AG08395 (cell line): Measurements from ENCODE around the gene SNX8.
"Not testable (repeated sequence)": the region's sequence is repeated elsewhere in the genome, so short reads cannot be mapped to it uniquely, and the experiment has no call there.

Source experiments
- DNase-seq: peaks from one replicate; pipeline ENCODE4 v3.0.0; 2012; ENCODE audit warnings: mixed read lengths, low spot score

The SNX8 gene

DNA sequence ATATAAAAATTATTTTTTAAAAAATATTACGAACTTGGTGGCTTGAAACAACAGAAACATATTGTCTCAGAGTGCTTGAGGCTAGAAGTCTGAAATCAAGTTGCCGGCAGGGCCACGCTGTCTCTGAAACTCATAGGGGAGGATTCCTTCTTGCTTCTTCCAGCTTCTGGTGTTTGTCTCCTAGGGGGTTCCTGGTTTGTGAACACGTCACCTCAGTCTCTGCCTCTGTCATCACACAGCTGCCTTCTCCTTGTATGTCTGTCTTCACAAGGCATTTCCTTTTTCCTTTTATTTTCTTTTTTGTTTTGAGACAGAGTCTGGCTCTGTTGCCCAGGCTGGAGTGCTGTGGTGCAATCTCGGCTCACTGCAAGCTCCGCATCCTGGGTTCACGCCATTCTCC, 12.7 kb upstream of the SNX8 start:
- DNase-seq: no peak

DNA sequence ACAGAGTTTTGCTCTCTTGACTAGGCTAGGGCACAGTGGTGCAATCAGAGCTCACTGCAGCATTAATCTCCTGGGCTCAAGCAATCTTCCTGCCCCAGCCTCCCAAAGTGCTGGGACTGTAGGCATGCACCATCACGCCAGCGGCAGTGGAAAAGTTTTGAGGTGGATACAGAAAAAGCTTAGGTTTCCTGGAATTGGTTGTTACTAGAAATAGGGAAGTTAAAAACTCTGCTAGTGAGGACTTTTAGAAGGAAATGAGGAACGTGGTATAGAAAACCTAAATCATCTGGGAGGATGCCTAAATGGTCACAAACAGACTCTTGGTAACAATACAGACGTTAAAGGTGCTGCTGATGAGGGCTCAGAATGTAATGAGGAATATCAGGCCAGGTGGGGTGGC, 10.9 kb upstream of the SNX8 start:
- no peak for DNase-seq

DNA sequence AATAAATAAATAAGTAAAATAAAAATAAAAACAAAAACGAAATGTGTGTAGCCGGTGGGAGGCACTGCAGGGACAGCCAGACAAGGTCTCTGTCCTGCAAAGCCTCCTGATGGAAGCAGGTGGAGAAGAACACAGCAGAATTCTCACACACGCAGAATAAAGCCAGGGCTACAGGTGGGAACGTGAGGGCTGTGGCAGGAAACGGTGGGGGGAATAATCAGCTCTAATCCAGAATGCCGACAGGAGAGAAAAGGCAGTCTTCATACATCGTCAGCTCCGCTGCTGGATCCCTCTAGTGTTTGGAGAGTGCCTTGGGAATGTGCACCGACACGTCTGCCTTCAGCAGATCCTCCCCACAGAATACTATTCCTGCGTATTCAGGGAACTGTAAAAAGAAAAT, 6.8 kb upstream of the SNX8 start:
- DNase-seq: no peak

DNA sequence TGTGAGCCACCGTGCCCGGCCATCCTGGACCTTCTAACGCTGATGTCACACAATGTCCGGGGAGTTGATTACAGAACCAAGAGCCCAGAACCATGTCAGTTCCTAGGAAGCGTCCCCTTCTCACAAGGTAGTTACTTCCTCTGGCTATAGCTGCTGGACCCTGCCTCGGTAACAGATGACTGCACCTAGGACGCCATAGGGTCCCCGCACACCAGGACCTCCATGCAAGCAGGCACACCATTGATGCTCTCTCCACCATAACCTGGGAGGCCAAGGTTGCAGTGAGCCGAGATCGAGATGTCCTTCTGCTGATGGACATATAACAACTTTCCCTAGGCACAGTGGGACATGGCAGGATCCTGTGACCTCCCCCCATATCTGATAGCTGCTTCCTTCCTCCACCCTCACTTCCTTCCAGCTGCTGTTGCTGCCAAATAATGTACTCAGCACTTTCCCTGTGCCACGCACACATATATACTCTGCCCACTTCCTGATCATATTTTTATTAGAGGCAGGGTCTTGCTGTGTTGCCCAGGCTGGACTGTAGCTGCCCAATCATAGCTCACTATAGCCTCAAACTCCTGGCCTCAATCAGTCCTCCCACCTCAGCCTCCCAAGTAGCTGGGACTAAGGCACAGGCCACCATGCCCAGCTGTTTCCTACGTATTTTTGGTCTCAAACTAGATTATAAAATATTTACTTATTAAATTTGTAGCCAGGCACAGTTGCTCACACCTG, 3.5 kb upstream of the SNX8 start:
- no peak for DNase-seq

DNA sequence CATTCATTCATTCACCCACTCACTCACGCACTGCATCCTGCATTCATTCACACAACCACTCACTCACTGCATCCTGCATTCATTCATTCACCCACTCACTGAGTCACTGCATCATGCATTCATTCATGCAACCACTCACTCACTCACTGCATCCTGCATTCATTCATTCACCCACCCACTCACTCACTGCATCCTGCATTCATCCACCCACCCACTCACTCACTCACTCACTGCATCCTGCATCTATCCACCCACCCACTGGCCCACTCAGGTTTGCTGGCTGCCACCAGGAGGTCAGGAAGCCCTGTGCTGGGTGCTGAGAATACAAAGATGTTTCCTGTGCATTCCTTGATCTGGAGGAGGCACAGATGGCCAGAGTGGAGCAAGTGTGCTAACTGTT, 2.3 kb upstream of the SNX8 start:
- no peak for DNase-seq

DNA sequence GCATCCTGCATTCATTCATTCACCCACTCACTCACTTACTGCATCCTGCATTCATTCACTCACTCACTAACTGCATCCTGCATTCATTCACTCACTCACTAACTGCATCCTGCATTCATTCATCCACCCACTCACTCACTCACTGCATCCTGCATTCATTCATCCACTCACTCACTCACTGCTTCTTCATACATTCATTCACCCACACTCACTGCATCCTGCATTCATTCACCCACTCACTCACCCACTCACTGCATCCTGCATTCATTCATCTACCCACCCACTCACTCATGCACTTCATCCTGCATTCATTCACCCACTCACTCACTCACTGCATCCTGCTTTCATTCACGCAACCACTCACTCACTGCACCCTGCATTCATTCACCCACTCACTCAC, 1.5 kb upstream of the SNX8 start:
- DNase-seq: no peak

DNA sequence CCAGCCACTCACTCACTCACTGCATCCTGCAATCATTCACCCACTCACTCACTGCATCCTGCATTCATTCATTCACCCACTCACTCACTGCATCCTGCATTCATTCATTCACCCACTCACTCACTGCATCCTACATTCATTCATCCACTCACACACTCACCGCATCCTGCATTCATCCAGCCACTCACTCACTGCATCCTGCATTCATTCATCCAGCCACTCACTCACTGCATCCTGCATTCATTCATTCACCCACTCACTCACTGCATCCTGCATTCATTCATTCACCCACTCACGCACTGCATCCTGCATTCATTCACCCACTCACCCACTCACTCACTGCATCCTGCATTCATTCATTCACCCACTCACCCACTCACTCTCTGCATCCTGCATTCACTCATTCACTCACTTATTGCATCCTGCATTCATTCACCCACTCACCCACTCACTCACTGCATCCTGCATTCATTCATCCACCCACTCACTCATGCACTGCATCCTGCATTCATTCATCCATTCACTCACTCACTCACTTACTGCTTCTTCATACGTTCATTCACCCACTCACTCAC, 802 bp upstream of the SNX8 start:
- not testable (repeated sequence) for DNase-seq

DNA sequence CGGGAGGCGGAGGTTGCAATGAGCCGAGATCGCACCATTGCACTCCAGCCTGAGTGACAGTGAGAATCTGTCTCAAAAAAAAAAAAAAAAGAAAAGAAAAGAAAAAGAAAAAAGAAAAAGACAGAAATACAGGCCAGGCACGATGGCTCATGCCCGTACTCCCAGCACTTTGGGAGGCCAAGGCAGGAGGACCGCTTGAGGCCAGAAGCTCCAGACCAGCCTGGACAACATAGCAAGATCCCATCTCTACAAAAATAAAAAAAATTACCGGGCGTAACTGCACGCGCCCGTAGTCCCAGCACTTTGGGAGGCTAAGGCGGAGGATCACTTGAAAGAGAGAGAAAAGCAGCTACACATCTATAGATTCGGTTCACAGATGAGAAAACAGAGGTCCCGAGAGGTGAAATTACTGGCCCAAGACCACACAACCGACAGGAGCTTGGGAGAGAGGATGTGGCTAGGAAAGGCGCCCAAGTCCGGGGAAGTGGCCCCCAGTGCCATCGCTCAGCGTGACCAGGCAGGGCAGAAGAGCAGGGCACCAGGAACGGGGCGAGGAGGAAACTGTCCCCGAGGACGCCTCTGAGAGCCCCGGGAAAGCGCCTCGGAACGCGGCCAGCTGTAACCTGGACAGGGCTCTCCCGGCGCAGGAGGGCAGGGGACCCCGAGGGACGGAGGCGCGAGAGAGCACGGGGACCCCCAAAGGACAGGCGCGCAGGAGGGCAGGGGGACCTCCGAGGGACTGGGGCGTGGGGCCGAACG, 612 bp downstream of the SNX8 start:
- peak; percentile 45 for DNase-seq

DNA sequence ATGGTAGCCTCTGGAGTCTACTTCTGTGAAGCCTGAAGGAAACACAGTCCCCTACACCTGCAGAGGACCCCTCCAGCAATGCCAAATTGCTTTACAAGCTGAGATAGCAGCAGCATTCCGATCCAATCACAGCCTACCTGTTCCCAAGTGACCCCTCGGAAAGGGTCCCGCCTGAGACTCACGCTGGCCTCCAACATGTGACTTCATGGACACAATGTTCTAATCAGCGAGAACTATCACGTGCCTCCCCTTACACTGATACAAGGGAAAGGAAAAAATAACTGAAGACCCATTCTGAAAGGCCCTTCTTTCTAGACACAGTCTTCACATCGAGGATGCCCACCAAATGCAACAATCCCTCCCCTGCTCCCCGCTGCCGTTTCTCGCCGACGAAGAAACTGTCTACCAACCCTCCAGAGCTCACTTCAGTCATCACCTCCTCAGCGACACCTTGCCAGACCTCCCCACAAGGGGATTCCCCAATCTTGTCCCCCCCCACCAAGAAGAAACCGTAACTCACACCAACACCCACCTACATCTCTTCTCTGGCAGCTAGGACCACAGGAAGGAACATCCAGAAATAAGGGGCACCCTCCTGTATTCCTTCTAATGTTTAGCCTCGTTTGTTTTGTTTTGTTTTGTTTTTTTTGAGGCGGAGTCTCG, 1.8 kb downstream of the SNX8 start:
- no peak for DNase-seq

DNA sequence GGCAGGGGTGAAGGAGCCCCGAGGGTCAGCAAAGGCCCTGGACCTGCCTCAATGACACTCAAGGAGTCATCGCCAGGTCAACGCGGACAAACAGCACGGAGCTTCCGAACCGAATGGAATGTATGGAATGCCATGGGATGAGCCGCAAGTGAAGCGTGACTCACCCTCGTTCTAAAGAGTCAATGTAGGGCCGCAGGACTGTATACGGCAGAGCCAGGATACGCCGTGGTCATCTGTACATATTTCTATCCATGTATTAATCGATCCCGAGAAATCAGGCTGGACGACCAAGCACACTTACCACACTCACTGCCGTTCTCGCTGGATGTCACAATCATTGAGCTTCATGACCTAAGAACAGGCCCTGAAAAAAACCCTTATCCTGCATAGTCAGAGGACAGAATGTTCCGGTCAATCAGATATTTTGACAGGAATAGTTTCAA, 4.3 kb downstream of the SNX8 start:
- DNase-seq: no peak

DNA sequence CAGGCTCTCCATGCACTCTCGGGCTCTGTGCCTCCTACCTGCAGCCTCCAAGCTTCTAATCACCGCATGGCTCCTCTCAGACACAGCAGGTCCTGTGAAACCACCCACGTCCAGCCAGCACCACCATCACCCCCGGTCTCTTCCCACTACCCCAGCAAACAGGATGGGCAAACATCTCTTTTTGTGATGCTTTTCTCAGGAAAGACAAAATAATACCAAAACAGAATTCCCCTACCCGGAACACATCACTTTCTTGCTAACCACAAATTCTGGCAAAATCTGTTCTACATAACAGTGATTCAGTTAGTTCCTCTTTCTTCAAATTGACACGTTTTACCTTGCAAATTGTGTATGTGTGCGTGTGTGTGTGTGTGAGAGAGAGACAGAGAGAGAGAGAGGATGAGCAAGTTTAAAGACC, 6.5 kb downstream of the SNX8 start:
- no peak for DNase-seq

DNA sequence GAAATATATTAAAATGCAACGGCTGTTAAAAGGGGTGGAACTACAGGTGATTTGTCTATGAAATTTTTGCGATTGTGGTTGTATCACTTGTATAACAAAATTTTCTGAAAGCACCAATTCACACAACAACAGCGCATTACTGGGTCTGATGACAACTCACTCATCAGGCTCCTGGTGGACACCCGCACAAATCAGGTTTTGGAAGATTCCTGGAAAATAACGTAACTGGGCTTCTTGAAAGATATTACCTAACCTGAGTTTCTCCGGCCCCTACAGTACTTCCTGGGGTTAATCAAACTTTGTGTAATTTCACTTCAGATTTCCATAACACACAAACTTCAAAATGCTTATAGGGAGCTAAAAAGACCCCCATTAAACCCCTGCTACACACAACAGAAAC, 7.6 kb downstream of the SNX8 start:
- no peak for DNase-seq

DNA sequence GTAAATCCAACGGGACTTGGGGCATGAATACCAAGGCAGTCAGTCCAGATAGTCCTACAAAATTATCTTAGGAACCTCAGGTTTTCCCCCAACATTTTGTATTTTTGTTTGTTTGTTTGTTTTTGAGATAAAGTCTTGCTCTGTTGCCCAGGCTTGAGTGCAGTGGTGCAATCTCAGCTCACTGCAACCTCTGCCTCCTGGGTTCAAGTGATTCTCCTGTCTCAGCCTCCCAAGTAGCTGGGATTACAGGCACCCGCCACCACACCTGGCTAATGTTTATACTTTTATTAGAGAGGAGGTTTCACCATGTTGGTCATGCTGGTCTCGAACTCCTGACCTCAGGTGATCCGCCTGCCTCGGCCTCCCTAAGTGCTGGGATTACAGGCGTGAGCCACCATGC, 9.0 kb downstream of the SNX8 start:
- not testable (repeated sequence) for DNase-seq

DNA sequence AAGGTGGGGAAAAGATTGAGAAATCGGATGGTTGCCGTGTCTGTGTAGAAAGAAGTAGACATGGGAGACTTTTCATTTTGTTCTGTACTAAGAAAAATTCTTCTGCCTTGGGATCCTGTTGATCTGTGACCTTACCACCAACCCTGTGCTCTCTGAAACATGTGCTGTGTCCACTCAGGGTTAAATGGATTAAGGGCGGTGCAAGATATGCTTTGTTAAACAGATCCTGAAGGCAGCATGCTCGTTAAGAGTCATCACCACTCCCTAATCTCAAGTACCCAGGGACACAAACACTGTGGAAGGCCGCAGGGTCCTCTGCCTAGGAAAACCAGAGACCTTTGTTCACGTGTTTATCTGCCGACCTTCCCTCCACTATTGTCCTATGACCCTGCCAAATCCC, 10.7 kb downstream of the SNX8 start:
- not testable (repeated sequence) for DNase-seq

DNA sequence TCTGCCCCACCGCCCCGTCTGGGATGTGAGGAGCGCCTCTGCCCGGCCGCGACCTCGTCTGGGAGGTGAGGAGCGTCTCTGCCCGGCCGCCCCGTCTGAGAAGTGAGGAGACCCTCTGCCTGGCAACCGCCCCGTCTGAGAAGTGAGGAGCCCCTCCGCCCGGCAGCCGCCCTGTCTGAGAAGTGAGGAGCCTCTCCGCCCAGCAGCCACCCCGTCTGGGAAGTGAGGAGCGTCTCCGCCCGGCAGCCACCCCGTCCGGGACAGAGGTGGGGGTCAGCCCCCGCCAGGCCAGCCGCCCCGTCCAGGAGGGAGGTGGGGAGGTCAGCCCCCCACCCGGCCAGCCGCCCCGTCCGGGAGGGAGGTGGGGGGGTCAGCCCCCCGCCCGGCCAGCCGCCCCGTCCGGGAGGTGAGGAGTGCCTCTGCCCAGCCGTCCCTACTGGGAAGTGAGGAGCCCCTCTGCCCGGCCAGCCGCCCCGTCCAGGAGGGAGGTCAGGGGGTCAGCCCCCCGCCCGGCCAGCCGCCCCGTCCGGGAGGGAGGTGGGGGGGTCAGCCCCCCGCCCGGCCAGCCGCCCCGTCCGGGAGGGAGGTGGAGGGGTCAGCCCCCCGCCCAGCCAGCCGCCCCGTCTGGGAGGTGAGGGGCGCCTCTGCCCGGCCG, 11.4 kb downstream of the SNX8 start:
- not testable (repeated sequence) for DNase-seq

DNA sequence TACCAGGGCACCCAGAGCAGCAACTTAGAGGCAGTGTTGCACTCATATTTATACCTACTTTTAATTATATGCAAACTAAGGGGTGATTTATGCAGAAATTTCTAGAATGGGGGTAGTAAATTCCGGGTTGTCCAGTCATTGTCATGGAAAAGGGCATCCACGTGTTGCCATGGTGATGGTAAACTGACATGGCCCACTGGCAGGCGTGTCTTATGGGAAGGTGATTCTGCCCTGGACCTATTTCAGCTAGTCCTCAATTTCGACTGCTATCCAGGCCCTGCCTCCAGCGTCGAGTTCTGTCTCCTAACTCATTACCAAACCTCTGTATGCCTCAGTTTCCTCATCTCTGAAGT, 12.8 kb downstream of the SNX8 start:
- no peak for DNase-seq

DNA sequence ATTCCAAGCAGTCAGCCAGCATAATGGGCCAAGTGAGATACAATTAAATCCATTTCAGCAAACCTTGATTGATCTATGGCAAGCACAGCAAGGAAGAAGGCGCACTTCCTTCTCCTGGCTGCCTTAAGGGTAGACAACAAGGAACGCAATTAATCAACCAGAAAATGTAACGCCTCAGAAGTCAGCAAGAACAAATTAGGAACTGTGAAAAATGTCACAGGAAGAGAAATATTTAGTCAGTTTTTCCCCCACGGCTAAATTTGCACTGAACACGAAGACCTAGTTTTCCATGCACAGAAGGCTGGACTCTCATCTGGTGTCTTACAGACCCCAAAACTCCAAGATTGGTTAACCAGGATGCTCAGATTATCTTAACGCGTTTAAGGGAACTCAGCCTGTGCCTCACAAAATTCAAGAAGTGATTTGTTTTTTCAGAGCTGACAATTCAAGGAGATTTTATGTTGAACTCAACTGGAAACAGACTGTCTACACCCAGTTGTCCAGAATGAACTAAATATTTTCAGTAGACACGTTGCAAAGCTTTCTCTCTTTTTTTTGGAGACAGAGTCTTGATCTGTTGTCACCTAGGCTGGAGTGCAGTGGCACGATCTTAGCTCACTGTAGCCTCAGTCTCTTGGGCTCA, 14.2 kb downstream of the SNX8 start:
- no peak for DNase-seq

DNA sequence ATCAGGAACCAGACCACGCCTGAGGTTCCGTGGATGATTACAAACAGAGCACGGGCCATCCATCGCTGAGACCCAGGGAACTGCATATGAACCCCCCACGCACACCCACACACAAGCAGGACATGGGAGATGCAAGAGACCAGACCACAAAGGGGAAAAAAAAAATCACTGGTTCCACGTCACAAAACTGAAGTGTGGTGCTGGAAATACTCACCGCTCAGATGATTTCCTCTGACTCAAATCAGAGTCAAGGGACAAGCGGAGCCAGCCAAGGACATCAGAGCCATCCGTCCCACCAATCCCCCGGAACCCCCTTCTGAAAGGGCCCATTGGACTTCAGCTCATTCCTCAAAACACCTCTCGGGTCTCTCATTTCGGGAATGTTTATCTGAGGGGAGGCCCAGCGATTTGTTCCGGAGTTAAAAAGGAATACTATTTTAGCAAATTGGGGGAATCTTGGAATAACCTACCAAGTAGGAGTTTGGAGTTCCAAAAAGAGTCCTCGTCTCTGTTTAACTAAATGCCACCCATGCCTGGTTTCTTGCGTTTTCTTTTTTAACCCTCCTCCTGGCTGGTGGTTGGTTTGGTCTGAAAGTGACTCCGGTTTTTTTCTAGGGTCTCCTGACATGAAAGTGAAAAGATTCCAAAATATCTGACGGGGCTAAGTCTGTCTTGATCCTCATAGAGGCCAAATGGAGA, 15.0 kb downstream of the SNX8 start:
- DNase-seq: peak; percentile 85

DNA sequence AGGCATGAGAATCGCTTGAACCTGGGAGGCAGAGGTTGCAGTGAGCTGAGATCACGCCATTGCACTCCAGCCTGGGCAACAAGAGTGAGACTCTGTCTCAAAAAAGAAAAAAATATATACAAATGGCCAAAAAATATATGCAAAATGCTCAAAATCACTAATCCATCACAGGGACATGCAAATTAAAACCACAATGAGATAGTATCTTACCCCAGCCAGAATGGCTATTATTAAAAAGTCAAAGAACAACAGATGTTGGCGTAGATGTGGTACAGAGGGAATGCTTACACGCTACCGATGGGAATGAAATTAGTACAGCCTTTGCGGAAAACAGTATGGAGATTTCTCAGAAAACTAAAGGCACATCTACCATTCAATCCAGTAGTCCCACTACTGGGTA, 17.4 kb downstream of the SNX8 start:
- DNase-seq: no peak

DNA sequence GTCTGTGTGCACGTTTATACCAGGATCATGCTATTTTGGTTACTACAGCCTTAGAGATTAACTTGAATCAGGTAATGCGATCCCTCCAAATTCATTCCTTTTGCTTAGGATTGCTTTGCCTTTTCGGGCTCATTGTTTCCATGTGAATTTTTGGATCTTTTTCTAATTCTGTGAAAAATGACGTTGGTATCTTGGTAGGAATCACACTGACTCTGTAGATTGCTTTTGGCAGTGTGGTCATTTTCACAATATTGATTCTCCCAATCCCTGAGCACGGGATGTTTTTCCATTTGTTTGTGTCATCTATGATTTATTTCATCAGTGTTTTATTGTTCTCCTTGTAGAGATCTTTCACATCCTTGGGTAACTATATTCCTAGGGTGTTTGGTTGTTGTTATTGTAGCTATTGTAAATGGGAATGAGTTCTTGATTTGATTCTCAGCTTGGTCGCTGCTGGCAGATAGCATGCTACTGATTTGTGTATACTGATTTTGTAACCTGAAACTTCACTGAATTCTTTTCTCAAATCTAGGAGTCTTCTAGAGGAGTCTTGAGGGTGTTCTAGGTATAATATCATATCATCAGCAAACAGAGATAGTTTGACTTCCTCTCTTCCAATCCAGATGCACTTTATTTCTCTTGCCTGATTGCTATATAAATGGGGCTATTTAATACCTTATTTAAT, 18.2 kb downstream of the SNX8 start:
- no peak for DNase-seq

DNA sequence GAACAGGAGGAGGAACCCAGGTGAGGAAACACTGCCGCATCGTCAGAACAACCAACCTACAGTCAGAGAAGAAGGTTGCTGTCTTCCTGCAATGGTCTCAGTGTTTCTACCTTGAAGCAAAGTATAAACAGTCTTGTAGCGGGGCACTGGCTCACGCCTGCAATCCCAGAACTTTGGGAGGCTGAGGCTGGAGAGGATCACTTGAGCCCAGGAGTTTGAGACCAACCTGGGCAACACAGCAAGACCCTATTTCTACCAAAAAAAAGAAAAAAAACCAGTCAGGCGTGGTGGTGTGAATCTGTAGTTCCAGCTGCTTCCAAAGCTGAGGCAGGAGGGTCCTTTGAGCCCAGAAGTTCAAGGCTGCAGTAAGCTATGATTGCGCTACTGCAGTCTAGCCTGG, 23.4 kb downstream of the SNX8 start:
- DNase-seq: no peak
